Dedifferentiated amniotic fluid mesenchymal stem cell (primary cell): ENCODE measurements around the gene DPH7.
"Not testable (repeated sequence)": the region's sequence is repeated elsewhere in the genome, so short reads cannot be mapped to it uniquely, and the experiment has no call there.

Experiments
- DNase-seq: peaks from one replicate; pipeline ENCODE4 v3.0.0-alpha.2; 2016; ENCODE audit errors: extremely low spot score

The DPH7 gene

DNA sequence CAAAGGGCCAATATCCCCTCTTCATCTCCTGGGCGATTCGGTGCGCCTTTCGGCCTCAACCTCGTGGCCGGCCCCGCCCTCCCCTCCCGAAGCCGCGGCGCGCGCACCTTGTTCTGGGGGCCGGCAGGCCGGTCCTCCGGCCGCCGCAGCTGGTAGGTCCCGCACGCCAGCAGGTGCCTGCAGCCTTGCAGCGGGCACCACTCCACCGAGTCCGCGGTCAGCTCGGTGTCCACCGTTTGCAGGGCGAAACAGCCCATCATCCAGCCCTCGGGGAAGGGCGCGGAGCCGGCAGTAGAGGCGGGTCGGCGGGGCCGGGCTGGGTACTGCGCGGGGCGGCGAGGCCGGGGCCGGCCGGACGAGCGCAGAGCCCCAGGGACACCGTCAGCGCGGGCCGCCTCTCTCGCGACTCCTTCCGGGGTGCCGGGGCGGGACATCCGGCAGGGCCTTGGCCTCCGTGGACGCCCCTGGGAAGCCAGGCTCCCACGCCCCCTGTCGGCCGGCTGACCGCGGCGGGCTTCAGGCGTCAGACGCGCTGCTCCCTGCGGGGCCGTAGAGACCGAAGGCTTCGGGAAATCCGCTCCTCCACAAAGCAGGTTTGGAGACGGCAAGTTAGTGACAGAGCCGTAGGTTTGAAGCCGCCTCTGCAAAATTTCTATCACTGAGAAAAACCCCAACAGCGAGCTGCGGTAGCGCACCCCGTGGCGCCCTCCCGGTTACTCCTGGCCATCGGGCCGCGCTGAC is at the start of gene DPH7:
Gene DPH7, minus strand, starts transcription at position 408 of the 741 bp plus-strand sequence. Its CDS starts 148 bp downstream, at position 260.
- peak; percentile 90 for DNase-seq

DNA sequence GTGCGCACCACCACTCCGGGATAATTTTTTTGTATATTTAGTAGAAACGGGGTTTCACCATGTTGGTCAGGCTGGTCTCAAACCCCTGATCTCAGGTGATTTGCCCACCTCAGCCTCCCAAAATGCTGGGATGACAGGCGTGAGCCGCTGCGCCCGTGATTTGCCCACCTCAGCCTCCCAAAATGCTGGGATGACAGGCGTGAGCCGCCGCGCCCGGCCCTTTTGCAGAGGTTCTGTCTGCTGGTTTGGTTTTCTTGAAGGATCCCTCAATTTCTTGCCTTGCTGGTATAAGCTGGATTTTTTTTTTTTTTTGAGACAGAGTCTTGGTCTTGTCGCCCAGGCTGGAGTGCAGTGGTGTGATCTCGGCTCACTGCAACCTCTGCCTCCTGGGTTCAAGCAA is 48.7 kb upstream of the DPH7 start:
- not testable (repeated sequence) for DNase-seq

DNA sequence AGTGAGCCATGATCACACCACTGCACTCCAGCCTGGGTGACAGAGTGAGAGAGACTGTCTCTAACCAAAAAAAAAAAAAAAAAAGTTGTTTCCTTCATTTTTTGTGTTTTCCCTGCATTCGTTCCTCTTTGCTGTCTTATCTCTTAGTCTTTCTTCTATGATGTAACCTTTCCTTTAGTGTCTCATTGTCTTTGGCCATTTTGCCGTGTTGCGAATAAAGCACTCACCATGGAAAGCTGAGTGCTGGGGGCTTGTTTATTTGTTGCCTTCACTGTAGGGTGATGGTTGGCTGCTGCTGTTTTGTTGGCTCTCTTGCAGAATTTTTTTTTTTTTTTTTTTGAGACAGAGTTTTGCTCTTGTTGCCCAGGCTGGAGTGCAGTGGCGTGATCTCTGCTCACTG is 47.7 kb upstream of the DPH7 start:
- DNase-seq: no peak

DNA sequence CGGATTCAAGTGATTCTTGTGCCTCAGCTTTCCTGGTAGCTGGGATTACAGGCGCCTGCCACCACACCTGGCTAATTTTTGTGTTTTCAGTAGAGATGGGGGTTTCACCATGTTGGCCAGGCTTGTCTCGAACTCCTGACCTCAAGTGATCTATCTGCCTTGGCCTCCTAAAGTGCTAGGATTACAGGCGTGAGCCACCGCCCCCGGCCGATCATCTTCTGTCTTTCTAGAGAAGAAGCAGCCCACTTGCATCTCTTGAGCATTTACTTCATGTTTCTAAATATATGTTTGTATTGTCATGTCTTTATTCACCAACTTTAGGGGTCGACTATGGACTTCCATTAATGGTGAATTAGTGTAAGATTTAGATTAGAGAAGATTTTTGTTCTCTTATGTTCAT is 43.5 kb upstream of the DPH7 start:
- DNase-seq: not testable (repeated sequence)

DNA sequence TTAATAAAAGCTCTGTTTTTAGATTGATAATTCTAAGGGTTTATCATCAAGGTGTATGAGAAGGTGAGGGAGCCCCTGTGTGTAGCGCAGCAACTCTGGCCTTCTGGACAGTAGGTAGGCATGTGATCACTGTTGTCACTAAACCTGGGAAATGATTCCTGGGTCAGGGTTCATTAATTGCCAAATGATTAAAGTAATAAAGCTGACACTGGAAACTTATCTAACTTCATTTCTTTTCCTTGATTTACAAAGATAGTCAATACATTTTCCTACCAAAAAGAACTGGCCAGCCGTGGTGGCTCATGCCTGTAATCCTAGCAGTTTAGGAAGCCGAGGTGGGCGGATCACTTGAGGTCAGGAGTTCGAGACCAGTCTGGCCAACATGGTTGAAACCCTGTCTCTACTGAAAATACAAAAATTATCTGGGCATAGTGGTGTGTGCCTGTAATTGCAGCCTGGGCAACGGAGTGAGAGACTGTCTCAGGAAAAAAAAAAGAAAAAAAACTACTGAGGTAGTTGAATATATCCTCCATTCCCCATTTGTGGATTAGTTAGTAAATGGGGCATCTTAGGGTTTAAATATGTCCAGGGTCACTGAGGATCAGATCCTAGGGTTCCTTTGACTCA is 42.5 kb upstream of the DPH7 start:
- DNase-seq: no peak

DNA sequence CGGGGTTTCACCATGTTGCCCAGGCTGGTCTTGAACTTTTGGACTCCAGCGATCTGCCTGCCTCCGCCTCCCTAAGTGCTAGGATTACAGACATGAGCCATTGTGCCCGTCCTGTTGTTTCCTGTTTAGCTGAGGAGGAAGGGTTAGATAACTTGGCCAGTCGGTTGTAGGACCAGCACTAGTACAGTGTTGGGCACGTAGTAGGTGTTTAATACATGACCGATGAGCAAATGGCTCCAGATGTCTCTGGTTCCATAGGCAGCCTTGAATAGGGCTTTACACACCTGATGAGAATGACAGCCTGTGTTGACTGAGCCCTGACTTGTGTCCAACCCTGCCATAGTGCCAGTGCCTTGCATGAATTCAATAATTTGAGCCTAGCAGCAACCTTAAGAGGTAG is 41.9 kb upstream of the DPH7 start:
- DNase-seq: no peak

DNA sequence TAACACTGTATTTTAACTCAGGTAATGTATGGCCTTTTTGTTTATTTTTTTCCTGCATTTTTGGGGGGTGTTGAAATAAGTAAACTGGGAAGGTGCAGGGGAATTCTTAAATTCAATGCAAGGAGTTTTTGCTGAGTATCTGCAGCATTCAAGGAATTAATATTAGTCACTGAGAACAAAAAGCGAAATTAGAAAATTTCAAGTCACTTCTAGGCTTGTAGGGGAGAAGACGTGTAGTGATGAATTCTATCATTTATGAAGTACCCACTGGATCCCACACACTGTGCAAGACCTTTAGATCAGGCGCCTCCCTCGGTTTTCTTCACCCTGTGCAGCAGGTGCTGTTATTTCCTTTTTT is 41.3 kb upstream of the DPH7 start:
- no peak for DNase-seq

DNA sequence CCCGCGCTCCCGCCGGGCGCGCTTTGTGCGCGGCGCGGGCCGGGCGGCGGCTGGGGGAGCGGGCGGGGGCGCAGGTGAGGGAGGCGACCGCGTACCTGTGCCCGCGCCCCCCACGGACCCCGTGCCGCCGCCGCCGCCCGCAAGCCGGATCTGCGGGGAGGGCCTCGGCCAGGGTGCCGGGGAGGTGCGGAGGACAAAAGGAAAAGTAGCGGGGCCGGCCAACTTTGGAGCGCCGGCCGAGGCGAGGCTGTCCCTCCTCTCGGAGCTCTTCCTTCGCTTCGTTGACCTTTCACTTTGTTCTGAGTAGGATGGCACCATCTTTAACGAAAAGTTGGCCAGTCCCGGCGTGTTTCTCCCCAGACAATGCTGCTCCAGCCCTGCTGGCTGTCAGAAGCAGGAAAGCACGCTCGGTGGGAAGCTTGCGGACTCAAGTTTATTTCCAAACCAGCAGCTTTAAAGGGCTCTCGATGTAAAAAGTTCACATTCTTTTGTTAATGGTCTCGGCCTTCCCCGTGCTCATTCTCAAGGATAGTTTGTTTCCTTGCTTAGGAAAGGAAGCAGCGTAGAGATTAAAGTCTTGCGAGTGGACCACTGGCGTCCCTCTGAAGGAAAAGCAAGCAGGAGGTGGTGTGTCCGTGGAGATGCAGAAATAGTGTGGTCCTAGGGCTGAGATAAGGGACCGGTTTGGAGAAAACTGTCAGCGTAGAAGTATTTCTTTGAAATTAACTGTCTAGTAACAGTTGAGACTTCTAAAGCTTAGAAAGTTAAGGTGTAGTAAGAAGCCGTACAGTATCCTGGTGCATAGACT is 40.7 kb upstream of the DPH7 start:
- DNase-seq: peak; percentile 42

DNA sequence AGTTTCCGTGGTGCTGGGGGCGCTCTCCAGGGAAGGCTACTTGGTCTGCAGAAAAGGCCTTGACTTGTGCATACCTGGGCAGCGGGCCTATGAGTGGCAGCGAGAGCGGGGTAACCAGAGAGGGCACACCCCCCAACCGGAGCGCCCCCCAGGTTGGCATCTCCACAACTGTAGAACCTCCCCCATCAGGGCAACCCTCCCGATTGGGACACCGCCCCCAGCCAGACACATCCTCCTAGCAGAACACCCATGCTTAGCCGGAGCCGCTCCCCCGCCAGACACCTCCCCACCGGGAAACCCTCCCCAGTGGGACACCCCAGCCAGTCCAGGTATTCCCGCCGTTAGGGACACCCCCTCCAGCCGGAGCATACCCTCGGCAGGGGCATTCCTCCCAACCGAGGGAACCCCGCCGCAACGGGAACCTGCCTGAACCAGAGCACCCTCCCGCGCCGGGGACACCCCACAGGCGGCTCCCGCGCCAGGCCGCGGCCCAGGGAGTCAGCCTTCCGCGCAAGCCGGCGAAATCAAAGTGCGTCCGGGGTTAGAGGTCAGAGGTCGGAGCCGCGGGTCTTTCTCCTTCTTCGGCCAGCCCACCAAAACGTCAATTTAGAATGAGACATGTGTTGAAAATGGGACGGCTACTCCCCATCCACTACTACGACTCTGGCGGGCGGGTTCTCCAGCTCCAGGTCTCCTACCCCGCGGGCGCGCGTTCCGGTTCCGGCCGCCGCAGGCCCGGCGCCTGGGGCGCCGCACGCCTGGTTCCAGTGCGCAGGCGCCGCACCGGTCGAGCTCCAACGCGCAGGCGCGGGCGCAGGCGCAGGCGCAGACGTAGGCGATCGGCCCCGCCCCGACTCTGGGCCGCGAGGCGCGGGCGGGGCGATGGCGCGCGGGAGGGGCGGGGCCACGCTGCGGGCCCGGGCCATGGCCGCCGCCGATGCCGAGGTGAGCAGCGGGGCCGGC is 39.7 kb upstream of the DPH7 start, which contains the start of gene EHMT1:
Gene EHMT1, plus strand, starts transcription at position 901 of the 963 bp plus-strand sequence. Its CDS starts 24 bp downstream, at position 925.
- DNase-seq: peak; percentile 55

DNA sequence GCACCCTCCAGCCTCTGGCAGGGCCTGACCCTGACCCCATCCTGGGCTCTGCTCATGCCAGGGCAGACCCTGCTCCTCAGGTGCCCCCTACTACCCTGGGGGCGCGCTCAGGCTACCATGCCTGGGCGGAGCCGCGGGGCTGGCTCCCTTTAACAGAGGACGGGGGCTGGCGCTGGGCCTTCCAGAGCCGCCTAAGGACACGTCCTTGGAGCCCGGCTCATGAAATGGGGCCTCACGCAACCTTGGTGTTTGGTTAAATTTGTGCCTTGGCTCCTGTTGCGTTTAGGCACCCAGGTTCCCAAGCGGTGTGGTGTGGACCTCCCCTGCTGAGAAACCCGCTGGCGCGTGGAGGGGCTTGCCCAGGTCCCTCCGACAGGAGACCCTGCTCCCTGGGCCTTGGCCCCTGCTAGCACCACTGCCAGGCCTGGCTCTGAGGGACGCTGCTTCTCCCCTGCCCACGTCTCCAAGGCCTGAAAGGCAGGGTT is 36.7 kb upstream of the DPH7 start:
- no peak for DNase-seq

DNA sequence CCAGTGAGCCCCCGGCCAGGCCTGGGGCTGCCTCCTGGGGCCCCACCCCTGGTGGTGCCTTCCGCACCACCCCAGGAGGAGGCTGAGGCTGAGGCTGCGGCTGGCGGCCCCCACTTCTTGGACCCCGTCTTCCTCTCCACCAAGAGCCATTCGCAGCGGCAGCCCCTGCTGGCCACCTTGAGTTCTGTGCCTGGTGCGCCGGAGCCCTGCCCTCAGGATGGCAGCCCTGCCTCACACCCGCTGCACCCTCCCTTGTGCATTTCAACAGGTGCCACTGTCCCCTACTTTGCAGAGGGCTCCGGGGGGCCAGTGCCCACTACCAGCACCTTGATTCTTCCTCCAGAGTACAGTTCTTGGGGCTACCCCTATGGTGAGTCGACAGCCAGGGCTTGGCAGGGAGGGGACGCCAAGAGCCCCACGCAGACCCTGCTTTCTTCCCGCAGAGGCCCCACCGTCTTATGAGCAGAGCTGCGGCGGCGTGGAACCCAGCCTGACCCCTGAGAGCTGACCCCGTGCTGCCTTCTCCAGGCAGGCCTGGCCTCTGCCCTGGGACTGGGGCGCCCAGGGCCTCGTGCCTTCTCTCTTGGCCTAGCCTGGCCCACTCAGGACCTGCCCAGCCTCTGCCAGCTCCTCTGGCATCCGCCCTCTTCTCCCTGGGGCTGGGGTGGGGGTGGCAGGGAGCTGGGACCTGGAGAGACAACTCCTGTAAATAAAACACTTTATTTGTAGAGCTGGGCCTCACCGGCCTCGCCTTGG is 36.1 kb upstream of the DPH7 start:
- no peak for DNase-seq

DNA sequence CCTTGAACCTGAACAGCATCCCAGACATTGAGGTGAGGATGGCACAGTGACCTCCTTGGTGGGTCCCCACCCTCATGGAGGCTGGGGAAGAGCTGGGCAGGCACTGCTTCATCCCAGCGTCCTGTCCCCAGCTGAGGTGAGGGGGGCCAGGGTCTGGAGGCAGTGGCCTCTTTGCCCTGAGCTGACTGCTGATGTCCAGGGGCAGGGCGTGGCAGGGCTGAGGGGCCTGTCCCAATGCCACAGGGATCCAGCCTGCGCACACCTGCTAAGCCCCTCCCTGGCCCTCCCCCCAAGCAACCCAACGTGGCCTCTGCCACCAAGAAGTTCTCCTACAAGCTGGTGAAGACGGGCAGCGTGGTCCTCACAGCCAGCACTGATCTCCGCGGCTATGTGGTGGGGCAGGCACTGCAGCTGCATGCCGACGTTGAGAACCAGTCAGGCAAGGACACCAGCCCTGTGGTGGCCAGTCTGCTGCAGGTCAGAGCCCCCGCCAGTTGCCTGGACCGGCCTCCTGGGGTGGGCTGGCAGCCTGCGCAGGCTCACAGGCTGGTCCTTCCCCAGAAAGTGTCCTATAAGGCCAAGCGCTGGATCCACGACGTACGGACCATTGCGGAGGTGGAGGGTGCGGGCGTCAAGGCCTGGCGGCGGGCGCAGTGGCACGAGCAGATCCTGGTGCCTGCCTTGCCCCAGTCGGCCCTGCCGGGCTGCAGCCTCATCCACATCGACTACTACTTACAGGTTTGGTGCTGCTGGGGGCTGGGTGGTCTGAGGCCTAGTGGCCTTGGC is 35.2 kb upstream of the DPH7 start:
- DNase-seq: no peak

DNA sequence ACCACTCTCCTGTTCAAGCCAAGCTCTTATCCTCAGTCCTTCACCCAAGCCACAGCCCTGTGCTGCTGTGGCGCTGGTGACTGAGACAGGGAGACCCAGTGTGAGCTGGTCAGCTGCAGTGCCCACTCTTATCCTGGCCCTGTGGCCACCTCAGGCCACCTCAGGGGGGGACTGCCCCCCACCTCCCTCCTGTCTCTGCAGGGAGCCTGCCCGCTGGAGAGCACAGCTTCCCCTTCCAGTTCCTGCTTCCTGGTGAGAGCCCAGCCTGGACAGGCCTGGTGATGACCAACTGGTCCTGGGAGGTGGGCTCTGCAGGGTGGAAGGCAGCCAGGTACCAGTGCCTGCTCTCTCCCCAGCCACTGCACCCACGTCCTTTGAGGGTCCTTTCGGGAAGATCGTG is 34.5 kb upstream of the DPH7 start:
- DNase-seq: no peak

DNA sequence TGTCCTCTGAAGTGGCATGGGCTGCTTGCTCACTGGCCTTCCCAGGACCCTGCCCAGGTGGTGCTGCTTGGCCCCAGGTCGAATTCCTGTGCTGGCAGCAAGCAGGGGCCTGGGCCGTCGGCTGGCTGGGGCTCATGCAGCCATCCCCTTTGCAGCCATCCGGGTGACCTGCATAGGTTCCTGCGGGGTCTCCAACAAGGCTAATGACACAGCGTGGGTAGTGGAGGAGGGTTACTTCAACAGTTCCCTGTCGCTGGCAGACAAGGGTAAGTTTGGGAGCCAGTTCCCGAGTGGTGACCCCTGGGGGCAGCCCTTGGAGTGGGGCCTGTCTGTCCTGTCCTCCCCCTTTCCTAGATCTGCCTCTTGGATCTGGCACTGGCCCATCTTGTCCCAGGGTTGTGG is 34.0 kb upstream of the DPH7 start:
- no peak for DNase-seq

DNA sequence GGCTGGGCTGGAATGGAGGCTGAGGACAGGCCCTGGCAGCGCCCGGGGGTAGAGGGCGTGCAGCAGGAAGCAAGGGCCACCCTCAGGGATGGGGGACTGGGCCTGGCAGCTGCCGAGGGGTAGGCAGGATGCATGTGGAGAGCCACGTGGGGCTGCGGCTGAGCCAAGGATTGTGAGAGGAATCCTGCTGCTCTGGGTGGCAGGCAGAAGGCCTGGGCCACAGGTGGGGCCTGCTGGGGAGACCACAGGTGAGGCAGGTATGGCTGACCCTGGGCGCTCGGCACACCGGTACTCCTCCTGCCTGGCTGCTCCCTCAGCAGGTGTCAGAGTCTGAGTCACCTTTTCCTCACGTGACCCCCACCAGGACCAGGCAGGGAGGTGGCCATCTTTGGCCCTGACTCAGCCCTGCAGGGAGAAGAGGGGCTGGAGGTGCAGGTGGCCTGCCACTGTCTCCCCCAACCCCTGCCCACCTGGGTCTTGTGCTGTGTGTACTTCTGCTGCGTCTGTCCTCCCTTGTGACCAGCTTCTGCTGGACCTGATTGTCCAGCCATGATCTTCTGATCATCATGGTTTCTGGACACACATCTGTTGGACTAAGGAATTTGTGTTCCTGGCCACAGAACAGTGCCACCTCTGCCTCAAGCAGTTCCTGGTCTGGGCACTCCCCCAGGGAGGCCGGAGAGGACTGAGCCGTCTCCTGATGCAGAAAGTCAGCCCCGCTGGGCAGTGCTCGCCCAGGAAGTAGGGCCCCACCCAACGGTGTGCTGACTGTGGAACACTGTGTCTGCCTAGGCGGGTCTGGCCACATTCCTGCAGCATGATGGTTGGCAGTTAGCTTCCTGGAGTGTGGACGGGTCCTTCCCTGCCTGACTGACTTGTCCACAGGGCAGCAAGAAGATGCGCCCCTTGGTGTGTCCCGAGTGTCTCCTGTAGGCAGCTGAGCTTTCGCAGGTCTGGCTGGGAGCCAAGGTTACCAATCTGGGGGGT is 33.2 kb upstream of the DPH7 start:
- DNase-seq: peak; percentile 37

DNA sequence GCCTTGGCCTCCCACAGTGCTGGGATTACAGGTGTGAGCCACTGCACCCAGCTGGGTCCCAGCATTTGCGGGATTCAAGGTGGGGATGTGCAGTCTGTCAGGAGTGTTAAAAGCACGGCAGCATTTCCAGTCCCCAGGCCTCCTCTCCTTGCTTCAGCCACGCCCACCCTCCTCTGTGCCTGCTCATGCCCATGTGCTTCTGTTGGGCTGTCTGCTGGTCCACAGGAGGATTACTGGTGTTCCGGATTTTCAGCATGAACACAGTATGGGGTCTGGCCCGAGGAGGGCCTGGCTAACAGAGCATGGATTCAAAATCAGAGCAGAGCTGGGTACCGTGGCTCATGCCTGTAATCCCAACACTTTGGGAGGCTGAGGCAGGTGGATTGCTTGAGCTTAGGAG is 32.2 kb upstream of the DPH7 start:
- no peak for DNase-seq

DNA sequence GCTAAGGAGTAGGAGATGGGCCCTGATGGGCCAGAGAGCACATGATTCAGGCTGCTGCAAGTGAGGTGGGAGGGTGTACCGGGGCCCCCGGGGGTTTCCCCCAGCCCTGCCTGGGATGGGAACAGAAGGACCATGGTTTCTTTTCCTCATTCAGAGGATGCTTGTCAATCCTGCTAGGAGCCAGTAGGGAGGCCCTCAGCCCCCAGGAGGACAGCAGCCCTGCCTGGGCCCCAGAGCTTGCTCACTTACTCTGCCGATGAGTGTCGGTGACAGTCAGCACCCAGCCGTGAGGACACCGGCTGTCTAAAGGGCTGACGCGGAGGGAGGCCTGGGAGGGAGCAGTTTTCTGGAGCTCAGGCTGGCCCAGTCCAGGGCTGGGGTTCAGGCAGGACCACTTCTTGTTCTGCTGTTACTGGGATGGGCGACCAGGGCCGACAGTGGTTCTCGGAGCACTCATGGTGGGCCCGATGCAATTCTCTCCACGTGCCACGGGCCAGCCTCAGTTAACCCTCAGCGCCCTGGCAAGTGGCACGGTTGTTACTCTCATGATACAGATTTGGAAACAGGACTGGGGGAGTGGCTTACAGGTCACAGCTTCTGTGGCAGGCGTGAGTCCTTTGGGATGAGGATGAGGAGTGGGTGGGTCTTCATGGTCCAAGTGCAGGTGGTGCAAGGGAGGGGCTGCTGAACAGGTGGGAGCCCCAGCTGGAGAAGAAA is 28.6 kb upstream of the DPH7 start:
- DNase-seq: no peak

DNA sequence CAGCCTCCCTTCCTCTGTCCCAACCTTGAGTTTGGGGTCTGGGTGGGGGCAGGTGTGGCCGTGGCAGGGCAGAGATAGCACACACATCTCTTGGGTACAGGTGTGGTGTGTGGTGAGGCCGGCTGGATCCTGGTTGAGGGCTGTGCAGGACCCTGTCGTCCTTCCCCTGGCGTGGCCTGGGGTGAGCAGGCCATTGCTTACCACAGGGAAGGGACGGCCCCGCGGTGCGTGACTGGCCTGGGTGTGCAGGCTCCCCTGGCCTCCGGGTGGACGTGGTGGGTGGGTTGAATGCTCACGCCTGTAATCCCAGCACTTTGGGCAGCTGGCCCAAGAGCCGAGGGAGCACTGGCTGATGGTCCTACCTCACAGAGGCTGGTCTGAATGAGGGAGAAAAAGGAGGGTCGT is 28.0 kb upstream of the DPH7 start:
- no peak for DNase-seq
